Measurements from ENCODE around the gene ZNF83.

DNA sequence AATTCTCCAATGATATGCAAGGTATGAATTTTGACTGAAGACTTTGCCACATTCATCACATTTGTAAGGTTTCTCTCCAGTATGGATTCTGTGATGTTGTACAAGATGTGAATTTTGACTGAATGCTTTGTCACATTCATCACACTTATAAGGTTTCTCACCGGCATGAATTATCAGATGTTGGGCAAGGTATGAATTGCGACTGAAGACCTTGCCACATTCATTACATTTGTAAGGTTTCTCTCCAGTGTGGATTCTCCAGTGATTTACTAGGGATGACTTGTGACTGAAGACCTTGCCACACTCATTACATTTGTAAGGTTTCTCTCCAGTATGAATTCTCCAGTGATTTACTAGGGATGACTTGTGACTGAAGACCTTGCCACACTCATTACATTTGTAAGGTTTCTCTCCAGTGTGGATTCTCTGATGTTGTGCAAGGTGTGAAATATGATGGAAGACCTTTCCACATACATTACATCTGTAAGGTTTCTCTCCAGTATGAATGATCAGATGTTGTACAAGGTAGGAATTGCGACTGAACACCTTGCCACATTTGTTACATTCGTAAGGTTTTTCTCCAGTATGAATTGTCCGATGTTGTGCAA, 24.8 kb downstream of the ZNF83 start:
- TF ChIP-seq, protein P1, sequence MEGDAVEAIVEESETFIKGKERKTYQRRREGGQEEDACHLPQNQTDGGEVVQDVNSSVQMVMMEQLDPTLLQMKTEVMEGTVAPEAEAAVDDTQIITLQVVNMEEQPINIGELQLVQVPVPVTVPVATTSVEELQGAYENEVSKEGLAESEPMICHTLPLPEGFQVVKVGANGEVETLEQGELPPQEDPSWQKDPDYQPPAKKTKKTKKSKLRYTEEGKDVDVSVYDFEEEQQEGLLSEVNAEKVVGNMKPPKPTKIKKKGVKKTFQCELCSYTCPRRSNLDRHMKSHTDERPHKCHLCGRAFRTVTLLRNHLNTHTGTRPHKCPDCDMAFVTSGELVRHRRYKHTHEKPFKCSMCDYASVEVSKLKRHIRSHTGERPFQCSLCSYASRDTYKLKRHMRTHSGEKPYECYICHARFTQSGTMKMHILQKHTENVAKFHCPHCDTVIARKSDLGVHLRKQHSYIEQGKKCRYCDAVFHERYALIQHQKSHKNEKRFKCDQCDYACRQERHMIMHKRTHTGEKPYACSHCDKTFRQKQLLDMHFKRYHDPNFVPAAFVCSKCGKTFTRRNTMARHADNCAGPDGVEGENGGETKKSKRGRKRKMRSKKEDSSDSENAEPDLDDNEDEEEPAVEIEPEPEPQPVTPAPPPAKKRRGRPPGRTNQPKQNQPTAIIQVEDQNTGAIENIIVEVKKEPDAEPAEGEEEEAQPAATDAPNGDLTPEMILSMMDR (conservative IDR thresholded peaks at IDR 0.05), result no peak
- TF ChIP-seq ZFX (IDR thresholded peaks at IDR 0.05), result no peak

Measured in C4-2B (cell line).